Suprapubic skin (tissue), 4 donors: ENCODE results near the gene CLK2. TPM values are rescaled to one million over a fixed set of nuclear protein-coding genes. Genes with fewer than 3 reads are reported as not detected.

Experiments used
- DNase-seq, 2 donors: peaks; one replicate each; pipeline ENCODE4 v3.0.0-alpha.2; 2019; ENCODE audit warnings: low spot score in 2 of 2
- H3K27ac ChIP-seq: fragments of 200-600 bp; sonication (generic); one replicate; pipeline ENCODE4 v1.5.1; 2019
- H3K27me3 ChIP-seq: fragments of 200-600 bp; sonication (generic); one replicate; pipeline ENCODE4 v1.5.1; 2019
- H3K36me3 ChIP-seq: fragments of 200-600 bp; sonication (generic); one replicate; pipeline ENCODE4 v1.5.1; 2019
- H3K4me1 ChIP-seq: fragments of 200-600 bp; sonication (generic); one replicate; pipeline ENCODE4 v1.5.1; 2019
- H3K4me3 ChIP-seq: fragments of 200-600 bp; sonication (generic); one replicate; pipeline ENCODE4 v1.5.1; 2019; ENCODE audit warnings: mild to moderate bottlenecking
- H3K9me3 ChIP-seq: fragments of 200-600 bp; sonication (generic); one replicate; pipeline ENCODE4 v1.5.1; 2019
- EP300 ChIP-seq: sonication (generic); formaldehyde crosslinking; IDR thresholded peaks from one replicate; pipeline ENCODE4 v1.6.1; 2017; ENCODE audit warnings: antibody characterized with exemption
- POLR2A ChIP-seq, 2 donors: fragments of 450-650 bp; IDR thresholded peaks; one replicate each; pipeline ENCODE4 v1.6.1; 2017; ENCODE audit warnings: antibody characterized with exemption in 2 of 2, mild to moderate bottlenecking in 2 of 2, moderate library complexity in 2 of 2
- POLR2AphosphoS5 ChIP-seq, 3 donors: sonication (generic); formaldehyde crosslinking; IDR thresholded peaks; one replicate each; pipeline ENCODE4 v1.6.1; 2017; ENCODE audit warnings: antibody characterized with exemption in 3 of 3
- WGBS: methylation state at CpG from one replicate; pipeline ENCODE4 v1.1.5; 2018; 5-methylcytosine and 5-hydroxymethylcytosine counted together
- total RNA-seq, 4 donors: library from RNA; depleted of rRNA; stranded (reverse); fragments of >200 nt; gene quantifications; one replicate each; pipeline ENCODE4 v1.1.0, GENCODE V29; 2016
- TF ChIP-seq, protein P1 (sequence below), 2 donors: fragments of 200-600 bp in 1 of 2; fragments of 450-650 bp in 1 of 2; sonication (generic) in 1 of 2; IDR thresholded peaks; one replicate each; pipeline ENCODE4 v1.5.1; 2016 to 2019; ENCODE audit warnings: antibody characterized with exemption in 2 of 2, mild to moderate bottlenecking in 1 of 2, moderate library complexity in 1 of 2

Gene CLK2
- total RNA-seq, 4 donors from 2014 or later = 27.6 to 72.3 (median 36.2) TPM

- Histone ChIP-seq H3K36me3 (peaks cover 9% of the 10 kb centered on the region), H3K9me3 (no peaks in the 10 kb centered on the region), H3K27ac (no peak overlapping the region), H3K4me3 (no peak overlapping the region), H3K27me3 (no peaks in the 10 kb centered on the region), H3K4me1 (no peaks in the 10 kb centered on the region)
- 97% methylated on average over 10 of the region's 12 CpGs for WGBS
- TF ChIP-seq POLR2A (IDR thresholded peaks at IDR 0.05) (no peak), EP300 (no peak), POLR2AphosphoS5 (IDR thresholded peaks at IDR 0.05) (no peak)
- TF ChIP-seq, protein P1, sequence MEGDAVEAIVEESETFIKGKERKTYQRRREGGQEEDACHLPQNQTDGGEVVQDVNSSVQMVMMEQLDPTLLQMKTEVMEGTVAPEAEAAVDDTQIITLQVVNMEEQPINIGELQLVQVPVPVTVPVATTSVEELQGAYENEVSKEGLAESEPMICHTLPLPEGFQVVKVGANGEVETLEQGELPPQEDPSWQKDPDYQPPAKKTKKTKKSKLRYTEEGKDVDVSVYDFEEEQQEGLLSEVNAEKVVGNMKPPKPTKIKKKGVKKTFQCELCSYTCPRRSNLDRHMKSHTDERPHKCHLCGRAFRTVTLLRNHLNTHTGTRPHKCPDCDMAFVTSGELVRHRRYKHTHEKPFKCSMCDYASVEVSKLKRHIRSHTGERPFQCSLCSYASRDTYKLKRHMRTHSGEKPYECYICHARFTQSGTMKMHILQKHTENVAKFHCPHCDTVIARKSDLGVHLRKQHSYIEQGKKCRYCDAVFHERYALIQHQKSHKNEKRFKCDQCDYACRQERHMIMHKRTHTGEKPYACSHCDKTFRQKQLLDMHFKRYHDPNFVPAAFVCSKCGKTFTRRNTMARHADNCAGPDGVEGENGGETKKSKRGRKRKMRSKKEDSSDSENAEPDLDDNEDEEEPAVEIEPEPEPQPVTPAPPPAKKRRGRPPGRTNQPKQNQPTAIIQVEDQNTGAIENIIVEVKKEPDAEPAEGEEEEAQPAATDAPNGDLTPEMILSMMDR (IDR thresholded peaks at IDR 0.05) = no peak
- no peak for DNase-seq
These were observed 11.2 kb upstream of the CLK2 start for GRCh38 chr1:155284476-155284875.

DNA sequence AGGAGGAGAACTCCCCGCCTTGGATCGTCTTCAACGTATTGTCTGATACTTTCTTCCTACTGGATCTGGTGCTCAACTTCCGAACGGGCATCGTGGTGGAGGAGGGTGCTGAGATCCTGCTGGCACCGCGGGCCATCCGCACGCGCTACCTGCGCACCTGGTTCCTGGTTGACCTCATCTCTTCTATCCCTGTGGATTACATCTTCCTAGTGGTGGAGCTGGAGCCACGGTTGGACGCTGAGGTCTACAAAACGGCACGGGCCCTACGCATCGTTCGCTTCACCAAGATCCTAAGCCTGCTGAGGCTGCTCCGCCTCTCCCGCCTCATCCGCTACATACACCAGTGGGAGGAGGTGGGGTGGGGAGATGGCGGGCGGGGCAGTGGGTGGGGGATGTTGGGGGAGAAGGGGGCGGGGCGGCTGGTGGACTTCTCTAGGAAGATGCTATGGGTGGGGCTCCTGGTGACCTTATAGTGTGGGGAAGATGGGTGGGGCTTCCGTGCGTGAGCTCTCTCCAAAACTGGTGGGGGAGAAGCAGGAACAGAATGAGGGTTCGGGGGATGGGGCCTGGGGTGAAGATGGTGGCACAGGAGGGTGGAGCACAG lies 9.3 kb upstream of the CLK2 start:
- no peaks in the 10 kb centered on the region for H3K9me3 ChIP-seq
- H3K36me3 ChIP-seq = peaks cover 2% of the 10 kb centered on the region
- no peaks in the 10 kb centered on the region for H3K27me3 ChIP-seq
- H3K27ac ChIP-seq = no peak overlapping the region
- peaks cover 14% of the 10 kb centered on the region for H3K4me1 ChIP-seq
- no peak for TF ChIP-seq EP300
- no peak for TF ChIP-seq POLR2A (IDR thresholded peaks at IDR 0.05)
- no peak for TF ChIP-seq POLR2AphosphoS5 (IDR thresholded peaks at IDR 0.05)
- TF ChIP-seq, protein P1 (IDR thresholded peaks at IDR 0.05) = no peak
- no peak overlapping the region for H3K4me3 ChIP-seq
- DNase-seq = no peak
- 93% methylated on average over 25 of the region's 29 CpGs for WGBS

DNA sequence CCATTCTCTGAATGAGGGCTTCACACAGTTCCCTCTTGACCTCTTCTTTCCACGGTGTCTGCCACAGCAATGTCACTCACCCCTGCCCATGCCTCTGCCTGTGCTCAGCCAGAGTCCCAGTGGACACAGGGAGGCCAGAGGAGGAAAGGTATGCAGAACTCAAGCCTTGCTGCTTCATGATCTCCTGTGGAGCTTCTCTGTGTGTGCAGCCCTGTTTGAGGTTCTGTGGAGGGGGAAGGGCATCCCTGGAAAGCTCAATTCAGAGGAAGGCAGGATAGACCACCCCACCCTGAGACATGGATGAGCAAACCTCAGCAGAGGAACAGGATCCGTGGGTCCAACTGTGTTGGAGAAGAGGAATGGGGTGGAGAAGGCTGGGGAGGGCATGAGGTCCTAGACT lies 6.0 kb upstream of the CLK2 start:
- no peaks in the 10 kb centered on the region for H3K27me3 ChIP-seq

GRCh38 chr1:155278689-155279160 lies 5.4 kb upstream of the CLK2 start:
- 45% methylated on average over 10 of the region's 10 CpGs for WGBS
- Histone ChIP-seq H3K9me3 (no peaks in the 10 kb centered on the region), H3K27ac (no peak overlapping the region), H3K36me3 (no peaks in the 10 kb centered on the region), H3K4me3 (peak overlapping the region; percentile 81), H3K27me3 (no peaks in the 10 kb centered on the region), H3K4me1 (peaks cover 26% of the 10 kb centered on the region)
- TF ChIP-seq POLR2A (IDR thresholded peaks at IDR 0.05) = no peak
- TF ChIP-seq, protein P1 (IDR thresholded peaks at IDR 0.05) = no peak
- no peak for TF ChIP-seq POLR2AphosphoS5 (IDR thresholded peaks at IDR 0.05)
- TF ChIP-seq EP300 = no peak
- DNase-seq = no peak

More for the DNA sequence above, 6.0 kb upstream of the CLK2 start:
- Histone ChIP-seq H3K4me3 (no peak overlapping the region), H3K9me3 (no peaks in the 10 kb centered on the region), H3K27ac (no peak overlapping the region), H3K4me1 (peaks cover 22% of the 10 kb centered on the region), H3K36me3 (no peaks in the 10 kb centered on the region)
- WGBS = 83% methylated on average over 2 of the region's 2 CpGs
- DNase-seq = no peak
- TF ChIP-seq POLR2A (IDR thresholded peaks at IDR 0.05) = no peak
- TF ChIP-seq POLR2AphosphoS5 (IDR thresholded peaks at IDR 0.05) = no peak
- TF ChIP-seq, protein P1 (IDR thresholded peaks at IDR 0.05) = no peak

- H3K27ac ChIP-seq = peak overlapping the region; percentile 63
- H3K36me3 ChIP-seq = no peaks in the 10 kb centered on the region
- peaks cover 28% of the 10 kb centered on the region for H3K4me1 ChIP-seq
- no peaks in the 10 kb centered on the region for H3K9me3 ChIP-seq
- DNase-seq = peak in 1 of 2 donors; percentile 84
- H3K27me3 ChIP-seq = no peaks in the 10 kb centered on the region
- WGBS = 0% methylated on average over 4 of the region's 29 CpGs
- peak overlapping the region; percentile 81 for H3K4me3 ChIP-seq
- TF ChIP-seq POLR2AphosphoS5 (IDR thresholded peaks at IDR 0.05) (no peak), EP300 (no peak), POLR2A (IDR thresholded peaks at IDR 0.05) (no peak)
- TF ChIP-seq, protein P1 (IDR thresholded peaks at IDR 0.05) = peak in 1 of 2 donors; percentile 39
These were observed 4.8 kb upstream of the CLK2 start for GRCh38 chr1:155277902-155278688.
